PC-3 (cell line): Measurements from ENCODE around the gene UGT2B11. TPM values are rescaled to one million over a fixed set of nuclear protein-coding genes. Genes with fewer than 3 reads are reported as not detected.
"Not testable (repeated sequence)": the region's sequence is repeated elsewhere in the genome, so short reads cannot be mapped to it uniquely, and the experiment has no call there.

Experiments used
- ATAC-seq: fragments of 200-7000 bp; cut with Tn5 transposase; 2 replicates; pipeline ENCODE4 v1.9.1; 2020; ENCODE audit warnings: mild to moderate bottlenecking, moderate library complexity
- Bru-seq: library from RNA; stranded (reverse); fragments of 400-500 nt; gene quantifications from one replicate; lab custom pipeline; 2021; lab: Mats Ljungman, UMichigan
- BruChase-seq, 2 experiments: library from RNA; stranded (reverse); fragments of 400-500 nt; gene quantifications; one replicate each; lab custom pipeline; 2021; lab: Mats Ljungman, UMichigan
- BruUV-seq: library from RNA; stranded (reverse); fragments of 400-500 nt; replicated peaks from 2 replicates; lab custom pipeline; 2021; lab: Mats Ljungman, UMichigan
- CTCF ChIA-PET: fragments of 300-600 bp; sonication (Branson Sonifier 250); formaldehyde crosslinking; loops from one replicate; lab custom pipeline; 2022; ENCODE audit warnings: antibody characterized with exemption; lab: Charles Lee
- POLR2A ChIA-PET: fragments of 300-600 bp; sonication (Branson Sonifier 250); formaldehyde crosslinking; loops from one replicate; lab custom pipeline; 2022; ENCODE audit warnings: antibody characterized with exemption; ENCODE audit not compliant: unreplicated experiment; lab: Charles Lee
- DNase-seq: peaks from one replicate; pipeline ENCODE4 v3.0.0-alpha.2; 2015
- H2AFZ ChIP-seq: fragments of 300-600 bp; sonication (generic); 2 replicates; pipeline ENCODE4 v1.6.0; 2016; ENCODE audit warnings: antibody characterized with exemption, low read length
- H3F3A ChIP-seq: fragments of 300-600 bp; sonication (generic); one replicate; pipeline ENCODE4 v1.6.0; 2017; ENCODE audit warnings: antibody characterized with exemption, low read length, control low read depth, mild to moderate bottlenecking; ENCODE audit not compliant: unreplicated experiment
- H3K27ac ChIP-seq: fragments of 300-600 bp; sonication (generic); 2 replicates; pipeline ENCODE4 v1.5.1; 2016; ENCODE audit warnings: mild to moderate bottlenecking, low read length
- H3K27me3 ChIP-seq: fragments of 300-600 bp; sonication (generic); 2 replicates; pipeline ENCODE4 v1.6.1; 2016; ENCODE audit warnings: low read length, mixed read lengths
- H3K36me3 ChIP-seq: fragments of 300-600 bp; sonication (generic); 2 replicates; pipeline ENCODE4 v1.6.1; 2016; ENCODE audit warnings: low read depth, mixed run types, low read length, mixed read lengths
- H3K4me1 ChIP-seq: fragments of 300-600 bp; sonication (generic); 2 replicates; pipeline ENCODE4 v1.5.1; 2016; ENCODE audit warnings: low read length; ENCODE audit not compliant: insufficient read depth
- H3K4me2 ChIP-seq: fragments of 300-600 bp; sonication (generic); 2 replicates; pipeline ENCODE4 v1.6.0; 2016; ENCODE audit warnings: low read length
- H3K4me3 ChIP-seq: fragments of 300-600 bp; sonication (generic); 2 replicates; pipeline ENCODE4 v1.5.1; 2016; ENCODE audit warnings: mild to moderate bottlenecking, low read length, mixed read lengths
- H3K79me2 ChIP-seq: fragments of 300-600 bp; sonication (generic); 2 replicates; pipeline ENCODE4 v1.6.1; 2017; ENCODE audit warnings: low read length, mixed read lengths
- H3K9ac ChIP-seq: fragments of 300-600 bp; sonication (generic); 2 replicates; pipeline ENCODE4 v1.6.0; 2016; ENCODE audit warnings: mild to moderate bottlenecking, low read length
- H3K9me2 ChIP-seq: fragments of 300-600 bp; sonication (generic); replicated peaks from 2 replicates; pipeline ENCODE4 v1.6.1; 2016; ENCODE audit warnings: mixed run types, low read length, mixed read lengths
- H3K9me3 ChIP-seq: fragments of 300-600 bp; sonication (generic); 2 replicates; pipeline ENCODE4 v1.6.1; 2016; ENCODE audit warnings: low read length, mixed read lengths
- H4K20me1 ChIP-seq: fragments of 300-600 bp; sonication (generic); 2 replicates; pipeline ENCODE4 v1.6.1; 2016; ENCODE audit warnings: low read length, mixed read lengths
- CTCF ChIP-seq: fragments of 300-600 bp; sonication (generic); conservative IDR thresholded peaks from 2 replicates; pipeline ENCODE4 v1.5.1; 2017; ENCODE audit warnings: antibody characterized with exemption, low read depth, mild to moderate bottlenecking, low read length
- EZH2 ChIP-seq: fragments of 300-600 bp; sonication (generic); IDR thresholded peaks from one replicate; pipeline ENCODE4 v1.6.1; 2017; ENCODE audit warnings: antibody characterized with exemption, mild to moderate bottlenecking, low read length; ENCODE audit not compliant: unreplicated experiment
- EZH2phosphoT487 ChIP-seq: fragments of 300-600 bp; sonication (generic); IDR thresholded peaks from 2 replicates; pipeline ENCODE4 v1.6.1; 2018; ENCODE audit warnings: mild to moderate bottlenecking, antibody characterized with exemption, low read length, borderline replicate concordance
- intact Hi-C: fragments of 100-400 bp; cut with micrococcal nuclease; formaldehyde crosslinking; loops from 2 replicates; pipeline ENCODE4 v1.9.0; 2023
- long read RNA-seq: library from polyadenylated mRNA; unstranded; transcript quantifications from one replicate; pipeline ENCODE4 v2.0.0, GENCODE V29; 2021; ENCODE audit not compliant: unreplicated experiment
- total RNA-seq: library from RNA; depleted of rRNA; stranded (reverse); fragments of >200 nt; gene quantifications from 2 replicates; pipeline ENCODE4 v1.2.3, GENCODE V29; 2014; rRNA removed

UGT2B11 gene
- not detected in 2 replicates for total RNA-seq
- Bru-seq, nascent RNA = percentile 6 among the genes with signal in this experiment
- not detected for BruChase-seq, experiment 1, labeled RNA remaining after a 6-hour chase
- not detected for BruChase-seq, experiment 2, labeled RNA remaining after a 2-hour chase
- long read RNA-seq = 0 reads

GRCh38 chr4:69214716-69215115 lies at the start of gene UGT2B11:
UGT2B11 (minus strand) TSS chr4:69214748; CDS start chr4:69214722, 26 bp downstream.
- ATAC-seq = no peak; the same call in 1 of the 2 replicates
- Histone ChIP-seq H3K9me2 (no peaks in the 10 kb centered on the region), H3K27ac (no peak within 1 kb of the TSS), H3F3A (no peaks in the 10 kb centered on the region), H3K79me2 (no peaks in the 10 kb centered on the region), H4K20me1 (no peaks in the 10 kb centered on the region), H3K9me3 (no peaks in the 10 kb centered on the region), H3K4me2 (no peak within 1 kb of the TSS), H3K27me3 (no peaks in the 10 kb centered on the region), H3K9ac (no peak within 1 kb of the TSS), H3K4me3 (no peak within 1 kb of the TSS), H3K36me3 (no peaks in the 10 kb centered on the region), H2AFZ (no peak within 1 kb of the TSS), H3K4me1 (no peaks in the 10 kb centered on the region)
- CTCF ChIA-PET = no interaction called here
- intact Hi-C loops = no loop called here
- TF ChIP-seq EZH2 = no peak
- no peak for TF ChIP-seq EZH2phosphoT487
- no peak for TF ChIP-seq CTCF
- BruUV-seq = no TSS peak
- POLR2A ChIA-PET = no interaction called here
- DNase-seq = no peak

DNA sequence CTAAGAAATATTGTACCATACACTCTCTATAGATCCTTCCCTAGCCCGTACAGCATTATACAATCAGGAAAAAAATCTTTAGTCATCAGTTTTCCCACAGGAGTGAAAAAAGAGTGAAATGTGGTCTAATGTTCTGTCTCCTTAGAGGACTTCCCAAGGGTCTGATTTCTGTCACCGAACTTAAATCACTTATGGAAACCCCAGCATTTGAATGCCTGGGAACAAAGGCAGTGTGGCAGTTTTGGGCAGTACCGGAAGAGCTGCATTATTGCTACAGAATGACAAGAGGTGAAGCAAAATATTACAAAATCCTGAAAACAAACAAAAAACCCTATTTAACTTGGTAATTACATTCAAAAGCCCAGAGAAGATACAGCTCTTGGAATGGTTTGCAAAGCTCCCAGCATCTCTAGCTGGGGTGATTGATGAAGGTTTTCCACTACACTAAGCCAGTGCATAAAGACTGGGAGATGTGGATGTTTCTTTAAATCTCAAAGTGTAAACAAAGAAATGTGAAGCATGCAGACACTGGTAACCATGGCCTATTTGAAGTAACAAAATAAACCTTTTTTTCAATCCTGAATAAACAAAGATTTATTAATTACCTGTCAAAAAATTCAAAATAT lies 38.7 kb upstream of the UGT2B11 start:
- POLR2A ChIA-PET, intact Hi-C loops, H3K4me3 ChIP-seq, H3K9me3 ChIP-seq, H3K79me2 ChIP-seq, H3K27me3 ChIP-seq, H3K9me2 ChIP-seq, H3K9ac ChIP-seq, H3K36me3 ChIP-seq, H2AFZ ChIP-seq, CTCF ChIA-PET, H3F3A ChIP-seq, BruUV-seq, H3K4me1 ChIP-seq, H3K4me2 ChIP-seq, H3K27ac ChIP-seq, DNase-seq, ATAC-seq, H4K20me1 ChIP-seq: not testable (repeated sequence)

DNA sequence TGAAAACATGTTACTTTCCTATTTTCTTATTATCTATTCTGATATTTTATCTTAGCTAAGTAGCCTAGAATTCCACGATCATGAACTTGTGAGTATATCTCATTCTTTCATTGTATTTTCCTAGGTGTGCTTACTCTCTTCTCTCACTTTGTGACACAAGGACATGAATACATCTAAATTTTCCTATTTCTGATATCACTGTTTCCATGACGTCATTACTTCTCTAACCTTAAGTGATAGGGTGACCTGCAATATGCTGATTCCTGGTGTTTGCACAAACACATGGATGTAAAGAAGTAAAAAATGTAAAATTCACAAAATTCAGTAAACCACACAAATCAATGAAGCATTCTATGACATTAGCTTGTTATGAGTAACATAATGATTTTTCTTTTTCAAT lies 36.3 kb upstream of the UGT2B11 start:
- H3K36me3 ChIP-seq, BruUV-seq, CTCF ChIA-PET, POLR2A ChIA-PET, H3K27me3 ChIP-seq, H4K20me1 ChIP-seq, DNase-seq, H3K27ac ChIP-seq, H3K9me3 ChIP-seq, H3K4me3 ChIP-seq, H3K9ac ChIP-seq, ATAC-seq, H2AFZ ChIP-seq, H3K79me2 ChIP-seq, intact Hi-C loops, H3K9me2 ChIP-seq, H3K4me2 ChIP-seq, H3F3A ChIP-seq, H3K4me1 ChIP-seq: not testable (repeated sequence)

- ATAC-seq, H3K9ac ChIP-seq, H3K4me1 ChIP-seq, H4K20me1 ChIP-seq, H2AFZ ChIP-seq, H3K27me3 ChIP-seq, H3F3A ChIP-seq, H3K4me2 ChIP-seq, H3K9me2 ChIP-seq, H3K4me3 ChIP-seq, BruUV-seq, intact Hi-C loops, DNase-seq, POLR2A ChIA-PET, CTCF ChIA-PET, H3K79me2 ChIP-seq, H3K27ac ChIP-seq, H3K9me3 ChIP-seq, H3K36me3 ChIP-seq: not testable (repeated sequence)
These were observed 28.2 kb upstream of the UGT2B11 start for GRCh38 chr4:69242562-69243240.

DNA sequence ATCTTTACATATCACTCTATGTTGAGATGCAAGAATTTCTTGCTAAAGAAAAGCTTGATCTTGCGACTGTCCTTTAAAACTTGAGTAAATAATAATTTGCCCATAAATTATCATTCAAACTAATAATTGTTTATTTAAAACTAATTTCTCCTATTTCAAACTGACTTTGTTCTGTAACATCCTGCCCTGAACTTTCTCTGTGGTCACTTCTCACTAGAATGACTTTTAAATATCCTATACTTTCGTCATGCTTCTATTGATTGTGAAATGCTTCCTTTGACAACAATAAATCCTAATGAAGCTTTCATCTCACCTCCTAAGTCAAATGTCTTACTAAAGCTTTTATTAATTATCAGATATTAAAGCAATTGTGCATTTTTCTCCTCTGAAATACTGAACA lies 27.2 kb upstream of the UGT2B11 start:
- H3K27me3 ChIP-seq, H3K36me3 ChIP-seq, BruUV-seq, H3K4me1 ChIP-seq, H4K20me1 ChIP-seq, ATAC-seq, H3K27ac ChIP-seq, H3K79me2 ChIP-seq, H2AFZ ChIP-seq, H3K9ac ChIP-seq, H3K4me2 ChIP-seq, H3K9me2 ChIP-seq, H3K9me3 ChIP-seq, DNase-seq, POLR2A ChIA-PET, H3F3A ChIP-seq, CTCF ChIA-PET, intact Hi-C loops, H3K4me3 ChIP-seq: not testable (repeated sequence)
